GM18951 (cell line): ENCODE measurements around the gene WT1.

Experiments
- POLR2A ChIP-seq: IDR thresholded peaks from 4 replicates; pipeline ENCODE4 v1.6.1; 2011; ENCODE audit warnings: mild to moderate bottlenecking; ENCODE audit not compliant: insufficient read length, insufficient read depth; ENCODE audit errors: extremely low read depth
- in situ Hi-C: fragments of 300-500 bp; cut with MboI; formaldehyde crosslinking; loops from one replicate; pipeline ENCODE4 v1.12.0; 2022; ENCODE audit warnings: low sequenced_read_pairs, mixed read lengths, inconsistent platforms; ENCODE audit not compliant: unreplicated experiment

Gene WT1

GRCh38 chr11:32426819-32427615 lies 8.3 kb downstream of the WT1 start:
- no peak for TF ChIP-seq POLR2A
- in situ Hi-C loops = no loop called here

DNA sequence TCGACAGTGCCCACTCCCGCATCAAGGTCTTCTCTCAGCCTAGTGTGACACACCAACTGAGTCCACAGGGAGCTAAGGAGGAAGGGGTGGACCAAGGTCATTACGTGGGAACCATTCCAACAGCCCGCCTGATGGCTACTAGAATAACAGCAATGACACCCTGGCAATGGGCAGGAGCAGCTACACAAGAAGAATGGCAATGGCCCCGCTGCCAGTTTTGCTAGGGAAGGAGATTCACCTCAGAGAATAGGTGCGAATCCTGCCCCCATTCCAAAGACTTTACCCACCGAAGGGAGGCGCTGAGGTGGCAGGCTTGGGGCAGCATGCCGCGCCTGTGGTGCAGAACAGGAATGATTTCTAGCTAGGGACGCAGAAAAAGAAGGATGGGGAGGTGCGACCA lies 9.1 kb downstream of the WT1 start:
- in situ Hi-C loops = no loop called here
- TF ChIP-seq POLR2A = no peak

- in situ Hi-C loops = no loop called here
- TF ChIP-seq POLR2A = no peak
Measured at GRCh38 chr11:32425761-32426160, 9.6 kb downstream of the WT1 start.

- no peak for TF ChIP-seq POLR2A
- in situ Hi-C loops = no loop called here
Measured at GRCh38 chr11:32422545-32422944, 12.8 kb downstream of the WT1 start.

DNA sequence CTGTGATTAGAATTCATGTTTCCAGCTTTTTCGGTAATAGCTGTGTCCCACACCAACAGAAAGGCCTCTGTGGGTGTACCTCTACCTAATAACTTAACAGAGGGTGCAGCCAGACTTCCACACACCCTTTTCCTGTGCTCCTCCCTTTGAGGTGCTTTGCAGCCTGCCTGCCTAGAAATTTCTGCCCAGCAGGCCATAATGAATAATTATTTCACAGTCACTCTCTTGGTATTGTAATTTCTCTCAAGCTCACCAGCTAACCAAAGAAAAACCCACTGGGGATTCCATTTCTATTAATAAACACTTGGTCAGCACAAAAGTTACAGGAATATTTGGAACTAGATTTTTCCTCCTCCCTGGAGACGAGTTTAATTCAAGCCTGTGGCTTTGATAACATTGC lies 13.3 kb downstream of the WT1 start:
- TF ChIP-seq POLR2A = no peak
- in situ Hi-C loops = no loop called here

- peak; percentile 13 for TF ChIP-seq POLR2A
- in situ Hi-C loops = no loop called here
Measured at GRCh38 chr11:32420937-32421901, 14.1 kb downstream of the WT1 start.

DNA sequence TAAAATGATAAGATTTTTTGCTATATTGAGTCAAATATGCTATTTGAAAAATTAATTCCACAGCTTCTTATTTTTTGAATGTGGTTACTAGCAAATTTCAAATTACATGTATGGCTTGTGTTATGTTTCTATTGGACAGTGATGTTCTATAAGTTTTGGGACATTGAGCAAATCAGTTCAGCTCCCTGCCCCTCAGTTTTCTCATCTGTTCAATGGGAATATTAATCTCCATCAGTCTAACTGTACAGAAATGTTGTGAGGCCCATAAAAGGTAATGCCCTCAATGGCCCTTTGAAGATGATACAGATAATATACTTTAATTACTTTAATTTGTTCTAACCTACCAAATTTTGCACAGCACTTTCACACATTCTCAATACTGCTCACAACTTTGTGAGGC lies 15.2 kb downstream of the WT1 start:
- in situ Hi-C loops = no loop called here

GRCh38 chr11:32418836-32419235 lies 16.5 kb downstream of the WT1 start:
- TF ChIP-seq POLR2A = no peak

More for the DNA sequence above, 15.2 kb downstream of the WT1 start:
- TF ChIP-seq POLR2A = no peak

DNA sequence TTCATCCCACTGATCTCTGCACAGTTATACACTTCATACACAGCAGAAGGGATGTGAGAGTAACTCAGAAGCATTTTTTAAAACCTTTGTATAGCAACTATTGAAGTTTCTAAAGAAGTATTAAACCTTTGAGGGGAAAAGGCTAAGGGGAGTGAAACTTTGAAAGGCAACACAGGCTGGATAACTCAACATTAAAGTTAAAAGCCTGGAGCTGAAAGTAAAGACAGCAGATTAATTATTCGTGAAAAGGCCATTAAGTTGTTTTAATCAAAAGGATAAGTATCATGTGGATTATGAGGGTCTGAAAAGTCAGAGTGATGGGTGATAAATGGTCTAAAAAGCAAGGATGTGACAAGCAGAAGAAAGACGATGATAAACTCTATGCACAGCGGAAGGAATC lies 17.5 kb downstream of the WT1 start:
- TF ChIP-seq POLR2A = no peak
- in situ Hi-C loops = no loop called here

More at GRCh38 chr11:32418836-32419235, 16.5 kb downstream of the WT1 start:
- in situ Hi-C loops = no loop called here

DNA sequence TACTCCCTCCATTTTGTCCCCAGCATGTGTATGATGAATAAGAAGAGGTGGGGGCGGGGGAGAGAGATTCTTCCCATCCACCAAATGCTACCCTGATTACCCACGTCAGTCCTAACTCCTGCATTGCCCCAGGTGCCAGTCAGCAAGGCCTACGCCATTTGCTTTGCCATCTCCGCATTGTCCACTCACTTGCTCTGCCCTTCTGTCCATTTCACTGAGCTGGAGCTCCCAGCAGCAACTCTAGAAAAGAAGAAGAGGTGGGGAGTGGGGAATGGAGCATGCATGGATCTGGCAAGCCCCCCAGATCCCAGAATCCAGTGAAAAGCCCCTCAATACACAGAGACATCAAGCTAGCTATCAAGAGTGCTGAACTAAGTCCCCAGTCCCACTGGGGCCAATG lies 19.0 kb downstream of the WT1 start:
- TF ChIP-seq POLR2A = no peak
- in situ Hi-C loops = no loop called here

DNA sequence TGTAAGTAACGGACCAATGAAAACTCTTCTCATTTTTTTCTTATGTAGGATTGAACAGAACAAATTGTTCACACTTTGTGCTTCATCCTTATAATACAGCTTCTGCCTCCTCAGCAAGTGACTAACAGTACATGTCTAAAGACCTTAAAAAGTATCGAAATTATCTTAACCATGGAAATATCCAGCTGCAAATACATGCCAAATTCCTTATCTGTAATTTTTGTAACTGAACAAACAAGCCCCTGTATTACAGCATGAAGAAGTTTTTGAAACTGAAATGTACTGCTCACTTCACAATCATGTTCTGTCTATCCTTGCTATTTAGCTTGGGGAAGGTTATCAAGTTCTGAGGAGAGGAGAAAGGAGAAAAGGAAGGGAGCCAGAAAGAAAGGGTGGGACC lies 20.4 kb downstream of the WT1 start:
- in situ Hi-C loops = no loop called here
- no peak for TF ChIP-seq POLR2A

- no peak for TF ChIP-seq POLR2A
- in situ Hi-C loops = no loop called here
Measured at GRCh38 chr11:32411942-32412615, 23.3 kb downstream of the WT1 start.

GRCh38 chr11:32405592-32405991 lies 29.7 kb downstream of the WT1 start:
- in situ Hi-C loops = no loop called here
- TF ChIP-seq POLR2A = no peak
